K562 (cell line): ENCODE results near the gene APP. TPM values are rescaled to one million over a fixed set of nuclear protein-coding genes. Genes with fewer than 3 reads are reported as not detected.

Experiments
- ATAC-seq: fragments of 200-7000 bp; cut with Tn5 transposase; 3 replicates; pipeline ENCODE4 v1.9.1; 2020; ENCODE audit warnings: moderate library complexity
- BruUV-seq: library from RNA; stranded (reverse); fragments of 400-500 nt; replicated peaks from 2 replicates; lab custom pipeline; 2021; lab: Mats Ljungman, UMichigan
- CTCF ChIA-PET: fragments of 300-600 bp; formaldehyde crosslinking; extraction: SDS; loops from one replicate; lab custom pipeline; 2021; ENCODE audit warnings: low intra/inter-chr PET ratio; lab: Yijun Ruan, JAX
- POLR2A ChIA-PET: fragments of 300-600, 350-650 bp; sonication (Branson Sonifier 250); formaldehyde crosslinking; extraction: SDS; loops from one replicate; lab custom pipeline; 2021; ENCODE audit warnings: antibody characterized with exemption, inconsistent platforms; lab: Yijun Ruan, JAX
- DNase-seq, 4 experiments: peaks; one replicate each; pipeline versions ENCODE4 v3.0.0 to v3.0.0-alpha.2; 2011 to 2018; ENCODE audit warnings: low spot score in 3 of 4, mixed read lengths in 3 of 4; ENCODE audit errors: extremely low read depth in 1 of 4
- FAIRE-seq: peaks from 2 replicates; lab custom pipeline; 2011; peaks lifted over from hg19 to GRCh38; lab: Jason Lieb, UNC
- H2AFZ ChIP-seq: 2 replicates; pipeline ENCODE4 v1.6.0; 2011; ENCODE audit warnings: low read depth, low read length, control low read depth, inconsistent platforms
- H3K27ac ChIP-seq: fragments of 200-600 bp; 3 replicates; pipeline ENCODE4 v1.8.0; 2011; ENCODE audit warnings: low read depth, mild to moderate bottlenecking, control low read depth, inconsistent platforms, low read length, moderate library complexity, mixed read lengths; ENCODE audit errors: extremely low read depth
- H3K27me3 ChIP-seq, 2 experiments: fragments of 300-600 bp in 1 of 2; 2 replicates in 1 of 2; 3 replicates in 1 of 2; pipeline versions ENCODE4 v1.6.0 to v1.8.0; 2011; ENCODE audit warnings: inconsistent platforms in 2 of 2, low read length in 2 of 2, mild to moderate bottlenecking in 1 of 2, mixed read lengths in 1 of 2, moderate library complexity in 1 of 2; ENCODE audit not compliant: control insufficient read depth in 2 of 2, insufficient read depth in 2 of 2
- H3K36me3 ChIP-seq: fragments of 300-600 bp; 3 replicates; pipeline ENCODE4 v1.8.0; 2011; ENCODE audit warnings: mild to moderate bottlenecking, low read length, inconsistent platforms; ENCODE audit not compliant: control insufficient read depth, insufficient read depth
- H3K4me1 ChIP-seq, 2 experiments: fragments of 200-600 bp in 1 of 2; replicated peaks in 1 of 2; 2 replicates in 1 of 2; 3 replicates in 1 of 2; pipeline versions ENCODE4 v1.5.1 to v1.8.0; 2011; ENCODE audit warnings: inconsistent platforms in 2 of 2, low read length in 2 of 2, mild to moderate bottlenecking in 1 of 2, mixed read lengths in 1 of 2, moderate library complexity in 1 of 2; ENCODE audit not compliant: control insufficient read depth in 2 of 2, insufficient read depth in 2 of 2
- H3K4me2 ChIP-seq: 2 replicates; pipeline ENCODE4 v1.6.1; 2011; ENCODE audit warnings: low read length, control low read depth, inconsistent platforms, mixed read lengths; ENCODE audit not compliant: insufficient read depth
- H3K4me3 ChIP-seq: fragments of 200-600 bp; sonication (generic), shearing (Covaris generic); 2 replicates; pipeline ENCODE4 v1.5.1; 2016; ENCODE audit warnings: control low read depth, inconsistent platforms
- H3K79me2 ChIP-seq: fragments of 200-600 bp; 3 replicates; pipeline ENCODE4 v1.8.0; 2011; ENCODE audit warnings: low read length, inconsistent platforms; ENCODE audit not compliant: control insufficient read depth, insufficient read depth
- H3K9ac ChIP-seq, 2 experiments: 2 replicates each; pipeline versions ENCODE4 v1.6.0 to v1.6.1; 2011; ENCODE audit warnings: low read depth in 2 of 2, low read length in 2 of 2, control low read depth in 1 of 2, inconsistent platforms in 1 of 2, mild to moderate bottlenecking in 1 of 2, mixed read lengths in 1 of 2; ENCODE audit not compliant: insufficient read depth in 1 of 2
- H3K9me1 ChIP-seq: one replicate; pipeline ENCODE4 v1.6.0; 2011; ENCODE audit warnings: inconsistent platforms, mild to moderate bottlenecking, low read length, moderate library complexity; ENCODE audit not compliant: control insufficient read depth, insufficient read depth
- H3K9me3 ChIP-seq: replicated peaks from 2 replicates; pipeline ENCODE4 v1.5.1; 2011; ENCODE audit warnings: low read depth, low read length, inconsistent platforms; ENCODE audit not compliant: control insufficient read depth, insufficient read depth
- H4K20me1 ChIP-seq: replicated peaks from 2 replicates; pipeline ENCODE4 v1.6.1; 2011; ENCODE audit warnings: low read length, inconsistent platforms, mixed read lengths; ENCODE audit not compliant: control insufficient read depth, insufficient read depth
- FOS ChIP-seq: IDR thresholded peaks from 3 replicates; pipeline ENCODE4 v1.6.1; 2011; ENCODE audit not compliant: insufficient read length; ENCODE audit errors: extremely low read depth
- PTBP1 ChIP-seq: fragments of 200-400 bp; formaldehyde crosslinking; IDR thresholded peaks from 2 replicates; pipeline ENCODE4 v1.6.1; 2017; ENCODE audit warnings: low read depth, low read length
- RBM25 ChIP-seq: fragments of 200-400 bp; formaldehyde crosslinking; IDR thresholded peaks from 2 replicates; pipeline ENCODE4 v1.6.1; 2018; ENCODE audit warnings: low read length, low read depth, moderate library complexity; ENCODE audit not compliant: severe bottlenecking
- RFX1 ChIP-seq: fragments of 450-650 bp; IDR thresholded peaks from 2 replicates; pipeline ENCODE4 v1.6.1; 2016; ENCODE audit warnings: mild to moderate bottlenecking, moderate library complexity
- WGBS: fragments of 100-300 bp; shearing (Covaris generic); methylation state at CpG from one replicate; pipeline ENCODE4 v1.1.6; 2016; ENCODE audit warnings: low coverage, mixed read lengths; ENCODE audit not compliant: insufficient coverage; ENCODE audit errors: missing lambda C conversion rate; 5-methylcytosine and 5-hydroxymethylcytosine counted together
- in situ Hi-C: fragments of 300-500 bp; cut with MboI; formaldehyde crosslinking; loops from 4 replicates; pipeline ENCODE4 v1.15.0; 2018; ENCODE audit warnings: inconsistent platforms, mixed read lengths
- intact Hi-C: fragments of 100-400 bp; cut with micrococcal nuclease; formaldehyde crosslinking; loops from 2 replicates; pipeline ENCODE4 v1.14.2; 2022
- polyA plus RNA-seq, 8 experiments: library from polyadenylated mRNA; depleted of rRNA in 4 of 8; stranded (reverse) in 5 of 8; unstranded in 3 of 8; fragments of >200 nt; fragmentation: Nextera tagmentation in 2 of 8; fragmentation: Illumina TruSeq in 1 of 8; extraction: Ambion mirVana in 2 of 8; extraction: Trizol in 1 of 8; gene quantifications; 2 replicates each; pipeline versions ENCODE4 v1.2.1 to v1.2.3, GENCODE V29; 2011 to 2014; ENCODE audit warnings: inconsistent platforms in 1 of 8, missing spikeins in 1 of 8
- total RNA-seq, 7 experiments: library from RNA; depleted of rRNA in 6 of 7; stranded (reverse); fragments of >200 nt in 6 of 7; fragmentation: Illumina TruSeq in 2 of 7; extraction: Trizol in 2 of 7; gene quantifications; 2 replicates each; pipeline versions ENCODE4 v1.2.1 to v1.2.3, GENCODE V29; 2011 to 2021; ENCODE audit warnings: low replicate concordance in 1 of 7
- TF ChIP-seq, protein P1 (sequence below): fragments of 250-450 bp; sonication (Bioruptor Pico); IDR thresholded peaks from 2 replicates; pipeline ENCODE4 v1.5.1; 2021; ENCODE audit warnings: mild to moderate bottlenecking
- TF ChIP-seq, protein P2 (sequence below), 2 experiments: IDR thresholded peaks; 2 replicates each; pipeline ENCODE4 v1.6.1; 2011; ENCODE audit warnings: borderline replicate concordance in 1 of 2, control low read depth in 1 of 2, low read depth in 1 of 2, low read length in 1 of 2, mild to moderate bottlenecking in 1 of 2, mixed read lengths in 1 of 2, moderate library complexity in 1 of 2; ENCODE audit not compliant: insufficient read depth in 1 of 2, insufficient read length in 1 of 2, poor library complexity in 1 of 2, severe bottlenecking in 1 of 2; ENCODE audit errors: extremely low read depth in 1 of 2

APP gene
- total and polyA plus RNA-seq, 9 of the 15 experiments (the other 6 are each of a cell fraction or from before 2014, with no cell fraction given): 0.01 to 1.5 (median 0.16) TPM; not detected in 5

DNA sequence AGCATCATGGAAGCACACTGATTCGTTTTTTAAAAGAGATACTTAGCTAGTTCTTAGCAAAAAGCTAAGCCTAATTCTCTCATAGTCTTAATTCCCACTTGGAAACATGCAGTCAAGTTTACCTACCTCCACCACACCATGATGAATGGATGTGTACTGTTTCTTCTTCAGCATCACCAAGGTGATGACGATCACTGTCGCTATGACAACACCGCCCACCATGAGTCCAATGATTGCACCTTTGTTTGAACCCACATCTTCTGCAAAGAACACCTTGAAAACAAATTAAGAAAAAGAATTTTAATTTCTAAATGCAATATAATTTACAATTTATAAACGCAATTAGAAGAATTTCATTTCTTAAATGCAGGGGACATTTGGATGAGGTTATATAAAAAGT is 279.0 kb downstream of the APP start:
- no peak for ATAC-seq
- in situ Hi-C loops: loop anchor here (25.0 kb wide), 1 partner anchor 821 kb away; no protein-coding TSS in a partner anchor
- Histone ChIP-seq H3K36me3 (no peaks in the 10 kb centered on the region), H3K79me2 (no peaks in the 10 kb centered on the region), H3K27me3 (no peaks in the 10 kb centered on the region), H3K4me1 (no peaks in the 10 kb centered on the region), H3K9me3 (no peaks in the 10 kb centered on the region), H4K20me1 (no peaks in the 10 kb centered on the region), H3K4me3 (no peak overlapping the region), H3K4me2 (no peak overlapping the region), H3K9ac (no peak overlapping the region), H3K27ac (no peak overlapping the region), H2AFZ (no peak overlapping the region), H3K9me1 (no peaks in the 10 kb centered on the region)
- WGBS: 1% methylated on average over 5 of the region's 5 CpGs
- CTCF ChIA-PET: no interaction called here
- intact Hi-C loops: loop anchor here (10.0 kb wide), 1 partner anchor 283 kb away; the partner anchor contains the start of gene APP
- POLR2A ChIA-PET: interaction anchor here (0.7 kb wide), 1 partner anchor 32 kb away, joined by 3 read pairs; no protein-coding TSS in a partner anchor
- no peak for FAIRE-seq
- no peak for DNase-seq
- no TSS peak for BruUV-seq
- TF ChIP-seq RBM25: no peak
- peak; percentile 46 for TF ChIP-seq RFX1
- TF ChIP-seq, protein P1, sequence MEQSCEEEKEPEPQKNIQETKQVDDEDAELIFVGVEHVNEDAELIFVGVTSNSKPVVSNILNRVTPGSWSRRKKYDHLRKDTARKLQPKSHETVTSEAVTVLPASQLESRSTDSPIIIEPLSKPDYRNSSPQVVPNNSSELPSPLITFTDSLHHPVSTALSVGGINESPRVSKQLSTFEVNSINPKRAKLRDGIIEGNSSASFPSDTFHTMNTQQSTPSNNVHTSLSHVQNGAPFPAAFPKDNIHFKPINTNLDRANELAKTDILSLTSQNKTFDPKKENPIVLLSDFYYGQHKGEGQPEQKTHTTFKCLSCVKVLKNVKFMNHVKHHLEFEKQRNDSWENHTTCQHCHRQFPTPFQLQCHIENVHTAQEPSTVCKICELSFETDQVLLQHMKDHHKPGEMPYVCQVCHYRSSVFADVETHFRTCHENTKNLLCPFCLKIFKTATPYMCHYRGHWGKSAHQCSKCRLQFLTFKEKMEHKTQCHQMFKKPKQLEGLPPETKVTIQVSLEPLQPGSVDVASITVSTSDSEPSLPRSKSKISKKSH (CRISPR knock-in tag): no peak
- TF ChIP-seq FOS: no peak
- TF ChIP-seq, protein P2, sequence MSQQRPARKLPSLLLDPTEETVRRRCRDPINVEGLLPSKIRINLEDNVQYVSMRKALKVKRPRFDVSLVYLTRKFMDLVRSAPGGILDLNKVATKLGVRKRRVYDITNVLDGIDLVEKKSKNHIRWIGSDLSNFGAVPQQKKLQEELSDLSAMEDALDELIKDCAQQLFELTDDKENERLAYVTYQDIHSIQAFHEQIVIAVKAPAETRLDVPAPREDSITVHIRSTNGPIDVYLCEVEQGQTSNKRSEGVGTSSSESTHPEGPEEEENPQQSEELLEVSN (IDR thresholded peaks at IDR 0.05; ENCODE audit: borderline replicate concordance in 1 of 2, extremely low read depth in 1 of 2, insufficient read depth in 1 of 2, insufficient read length in 1 of 2, low read depth in 1 of 2, low read length in 1 of 2, poor library complexity in 1 of 2, severe bottlenecking in 1 of 2): no peak
- TF ChIP-seq PTBP1: no peak
